Gastroesophageal sphincter (tissue), 4 donors: ENCODE data around the gene RALY. TPM values are rescaled to one million over a fixed set of nuclear protein-coding genes. Genes with fewer than 3 reads are reported as not detected.

ENCODE experiments used
- ATAC-seq: fragments of 150-250 bp; one replicate; pipeline ENCODE4 v1.9.1; 2016; ENCODE audit warnings: mild to moderate bottlenecking, moderate library complexity
- H3K27ac ChIP-seq, 4 donors: fragments of 200-600 bp; sonication (generic) in 3 of 4; 1 replicate in 3 of 4; 2 replicates in 1 of 4; pipeline ENCODE4 v1.5.1; 2016 to 2019
- H3K27me3 ChIP-seq: fragments of 200-600 bp; sonication (generic); one replicate; pipeline ENCODE4 v1.5.1; 2019
- H3K36me3 ChIP-seq, 2 donors: fragments of 200-600 bp; sonication (generic); one replicate each; pipeline ENCODE4 v1.5.1; 2019; ENCODE audit warnings: control low read depth in 1 of 2
- H3K4me1 ChIP-seq, 3 donors: fragments of 200-600 bp; sonication (generic); 1 replicate in 2 of 3; 2 replicates in 1 of 3; pipeline ENCODE4 v1.5.1; 2016 to 2019; ENCODE audit warnings: control low read depth in 2 of 3
- H3K4me3 ChIP-seq, 2 donors: fragments of 200-600 bp; sonication (generic); one replicate each; pipeline ENCODE4 v1.5.1; 2019; ENCODE audit warnings: mild to moderate bottlenecking in 1 of 2, moderate library complexity in 1 of 2
- H3K9me3 ChIP-seq, 3 donors: fragments of 200-600 bp; sonication (generic); one replicate each; pipeline ENCODE4 v1.5.1; 2017 to 2019; ENCODE audit warnings: control low read depth in 2 of 3
- EP300 ChIP-seq: sonication (generic); formaldehyde crosslinking; IDR thresholded peaks from one replicate; pipeline ENCODE4 v1.6.1; 2017; ENCODE audit warnings: antibody characterized with exemption, mild to moderate bottlenecking
- POLR2A ChIP-seq, 2 donors: fragments of 450-650 bp; IDR thresholded peaks; one replicate each; pipeline ENCODE4 v1.6.1; 2017; ENCODE audit warnings: antibody characterized with exemption in 2 of 2, mild to moderate bottlenecking in 2 of 2, moderate library complexity in 1 of 2
- POLR2AphosphoS5 ChIP-seq: sonication (generic); formaldehyde crosslinking; IDR thresholded peaks from one replicate; pipeline ENCODE4 v1.6.1; 2017; ENCODE audit warnings: antibody characterized with exemption
- WGBS, 2 donors: methylation state at CpG; one replicate each; pipeline ENCODE4 v1.1.5; 2018; ENCODE audit warnings: low coverage in 1 of 2; 5-methylcytosine and 5-hydroxymethylcytosine counted together
- total RNA-seq, 4 donors: library from RNA; depleted of rRNA; stranded (reverse); fragments of >200 nt; gene quantifications; one replicate each; pipeline ENCODE4 v1.1.0, GENCODE V29; 2016
- TF ChIP-seq, protein P1 (sequence below), 4 experiments: fragments of 200-600 bp in 2 of 4; fragments of 450-650 bp in 2 of 4; sonication (generic) in 1 of 4; IDR thresholded peaks; one replicate each; pipeline ENCODE4 v1.5.1; 2017 to 2019; ENCODE audit warnings: antibody characterized with exemption in 4 of 4, mild to moderate bottlenecking in 2 of 4, moderate library complexity in 2 of 4

The RALY gene
- total RNA-seq, 4 donors from 2014 or later: 76.6 to 124 (median 98.8) TPM

DNA sequence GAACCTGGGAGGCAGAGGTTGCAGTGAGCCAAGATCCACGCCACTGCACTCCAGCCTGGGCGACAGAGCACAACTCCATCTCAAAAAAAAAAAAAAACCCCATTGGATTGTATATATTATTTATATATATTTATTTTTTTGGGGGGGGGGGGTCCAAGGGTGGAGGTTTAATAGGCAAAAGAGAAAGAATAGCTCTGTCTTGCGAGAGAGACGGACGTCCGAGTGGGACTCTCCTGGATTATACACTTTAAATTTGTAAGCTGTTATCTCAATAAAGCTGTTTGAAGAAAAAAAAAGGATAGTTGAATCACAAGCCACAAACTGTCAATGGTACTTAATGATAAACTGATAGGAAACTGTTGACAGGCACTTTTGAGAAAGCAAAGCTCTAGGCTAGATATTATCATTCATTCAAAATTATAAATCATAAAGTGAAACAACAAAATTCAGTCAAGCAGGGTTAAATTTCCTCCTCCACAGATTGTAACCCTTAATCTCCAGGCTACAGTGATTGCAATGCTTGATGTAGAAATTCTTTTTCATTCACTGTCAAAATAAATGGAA, 98.0 kb downstream of the RALY start:
- ATAC-seq: no peak
- no peaks in the 10 kb centered on the region for H3K4me1 ChIP-seq
- H3K4me3 ChIP-seq: no peak overlapping the region
- H3K36me3 ChIP-seq: peaks cover 11 to 100% of the 10 kb centered on the region in 2 donors
- no peaks in the 10 kb centered on the region for H3K27me3 ChIP-seq
- no peak overlapping the region for H3K27ac ChIP-seq
- no peaks in the 10 kb centered on the region for H3K9me3 ChIP-seq
- TF ChIP-seq POLR2AphosphoS5 (no peak), POLR2A (IDR thresholded peaks at IDR 0.05) (no peak), EP300 (no peak)
- TF ChIP-seq, protein P1, sequence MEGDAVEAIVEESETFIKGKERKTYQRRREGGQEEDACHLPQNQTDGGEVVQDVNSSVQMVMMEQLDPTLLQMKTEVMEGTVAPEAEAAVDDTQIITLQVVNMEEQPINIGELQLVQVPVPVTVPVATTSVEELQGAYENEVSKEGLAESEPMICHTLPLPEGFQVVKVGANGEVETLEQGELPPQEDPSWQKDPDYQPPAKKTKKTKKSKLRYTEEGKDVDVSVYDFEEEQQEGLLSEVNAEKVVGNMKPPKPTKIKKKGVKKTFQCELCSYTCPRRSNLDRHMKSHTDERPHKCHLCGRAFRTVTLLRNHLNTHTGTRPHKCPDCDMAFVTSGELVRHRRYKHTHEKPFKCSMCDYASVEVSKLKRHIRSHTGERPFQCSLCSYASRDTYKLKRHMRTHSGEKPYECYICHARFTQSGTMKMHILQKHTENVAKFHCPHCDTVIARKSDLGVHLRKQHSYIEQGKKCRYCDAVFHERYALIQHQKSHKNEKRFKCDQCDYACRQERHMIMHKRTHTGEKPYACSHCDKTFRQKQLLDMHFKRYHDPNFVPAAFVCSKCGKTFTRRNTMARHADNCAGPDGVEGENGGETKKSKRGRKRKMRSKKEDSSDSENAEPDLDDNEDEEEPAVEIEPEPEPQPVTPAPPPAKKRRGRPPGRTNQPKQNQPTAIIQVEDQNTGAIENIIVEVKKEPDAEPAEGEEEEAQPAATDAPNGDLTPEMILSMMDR (IDR thresholded peaks at IDR 0.05): no peak
- WGBS, 2 donors: 89 to 92% methylated on average over 6 of the region's 6 CpGs

GRCh38 chr20:34093895-34094294, 100.2 kb downstream of the RALY start:
- no peaks in the 10 kb centered on the region for H3K27me3 ChIP-seq
- H3K4me1 ChIP-seq: no peaks in the 10 kb centered on the region
- ATAC-seq: no peak
- H3K27ac ChIP-seq: no peak overlapping the region
- TF ChIP-seq EP300 (no peak), POLR2AphosphoS5 (no peak), POLR2A (IDR thresholded peaks at IDR 0.05) (no peak)
- TF ChIP-seq, protein P1 (IDR thresholded peaks at IDR 0.05): no peak
- no peaks in the 10 kb centered on the region for H3K9me3 ChIP-seq
- 77 to 90% methylated on average over 2 of the region's 2 CpGs for WGBS, 2 donors
- peaks cover 11 to 100% of the 10 kb centered on the region in 2 donors for H3K36me3 ChIP-seq
- no peak overlapping the region for H3K4me3 ChIP-seq

DNA sequence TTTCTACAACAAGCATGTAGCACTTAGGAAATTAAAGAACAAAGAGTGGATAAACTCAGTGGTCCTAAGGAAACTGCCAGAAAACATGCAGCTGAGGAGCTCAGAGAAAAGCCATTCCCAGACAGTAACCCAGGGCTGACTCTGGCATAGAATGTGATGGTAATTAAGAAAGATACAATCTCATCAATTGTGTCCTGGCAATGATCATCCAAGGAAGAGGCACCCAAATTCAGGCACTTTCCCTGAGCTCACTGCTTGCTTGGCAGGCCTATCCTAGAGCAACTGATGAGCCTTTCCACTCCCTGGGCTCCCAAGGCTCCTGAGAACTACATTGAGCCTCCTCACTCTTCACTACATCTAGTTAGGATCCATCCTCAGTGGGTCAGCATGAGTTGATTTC, 102.1 kb downstream of the RALY start:
- no peaks in the 10 kb centered on the region for H3K27me3 ChIP-seq
- ATAC-seq: no peak
- H3K4me1 ChIP-seq: peaks cover 0 to 3% (median 0%) of the 10 kb centered on the region in 3 donors
- TF ChIP-seq POLR2A (IDR thresholded peaks at IDR 0.05) (no peak), EP300 (no peak), POLR2AphosphoS5 (no peak)
- TF ChIP-seq, protein P1 (IDR thresholded peaks at IDR 0.05): no peak
- H3K9me3 ChIP-seq: no peaks in the 10 kb centered on the region
- no peak overlapping the region for H3K27ac ChIP-seq
- no peak overlapping the region for H3K4me3 ChIP-seq
- peaks cover 11 to 100% of the 10 kb centered on the region in 2 donors for H3K36me3 ChIP-seq

DNA sequence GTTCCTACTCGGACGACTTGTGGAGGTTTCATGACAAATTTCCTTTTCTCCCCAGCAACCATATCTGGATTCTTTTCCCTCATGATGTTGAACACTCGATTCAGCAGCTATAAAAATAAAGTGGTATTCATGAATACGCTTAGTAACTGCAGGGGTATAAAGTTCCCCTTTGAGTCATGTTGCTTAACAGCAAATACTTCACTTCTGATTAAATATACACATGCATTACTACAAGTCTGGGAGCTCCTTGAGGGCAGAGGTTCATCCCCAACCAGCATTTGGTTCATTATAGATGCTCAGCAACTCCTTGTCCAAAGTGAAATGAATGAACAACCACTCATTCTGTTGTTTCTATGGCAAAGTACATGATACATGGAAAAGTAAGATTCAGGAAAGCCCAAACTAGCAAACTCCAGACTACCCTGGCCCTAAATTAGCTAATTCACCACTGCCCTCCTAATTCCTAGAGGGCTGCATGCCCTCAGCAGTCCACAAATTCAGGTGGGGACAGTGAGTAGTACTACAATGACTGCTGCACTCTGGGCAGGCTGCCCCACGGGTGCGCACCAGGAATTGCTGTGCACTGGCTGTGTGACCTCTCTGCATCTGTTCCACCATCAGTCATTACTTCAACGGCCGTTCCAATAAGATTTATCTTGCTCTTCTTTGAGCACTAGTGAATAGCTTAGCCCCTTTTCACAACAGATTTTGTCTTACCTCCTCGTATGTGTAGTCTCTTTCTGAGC, 103.2 kb downstream of the RALY start:
- Histone ChIP-seq H3K4me1 (peaks cover 0 to 8% (median 0%) of the 10 kb centered on the region in 3 donors), H3K9me3 (no peaks in the 10 kb centered on the region), H3K4me3 (no peak overlapping the region), H3K27ac (no peak overlapping the region), H3K36me3 (peaks cover 11 to 100% of the 10 kb centered on the region in 2 donors), H3K27me3 (no peaks in the 10 kb centered on the region)
- ATAC-seq: no peak
- TF ChIP-seq POLR2A (IDR thresholded peaks at IDR 0.05) (no peak), POLR2AphosphoS5 (no peak), EP300 (no peak)
- TF ChIP-seq, protein P1 (IDR thresholded peaks at IDR 0.05): no peak
- 74 to 93% methylated on average over 4 to 9 of the region's 9 CpGs for WGBS, 2 donors

DNA sequence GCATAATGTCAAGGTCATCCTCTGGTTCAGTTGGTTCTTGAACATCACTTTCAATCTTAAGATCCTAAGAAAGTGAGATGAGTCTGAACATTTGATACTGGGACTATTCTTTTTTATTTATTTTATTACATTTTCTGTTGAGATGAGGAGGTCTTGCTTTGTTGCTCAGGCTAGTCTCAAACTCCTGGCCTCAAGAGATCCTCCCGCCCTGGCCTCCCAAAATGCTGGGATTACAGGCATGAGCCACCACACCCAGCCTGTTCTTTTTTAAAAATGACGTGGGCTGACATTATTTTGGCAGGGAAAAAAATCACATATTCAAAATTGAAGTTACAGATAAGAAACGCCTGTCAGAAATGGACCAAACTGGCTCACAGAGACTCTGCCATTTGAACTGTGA, 104.9 kb downstream of the RALY start:
- Histone ChIP-seq H3K27me3 (no peaks in the 10 kb centered on the region), H3K4me1 (peaks cover 0 to 8% (median 0%) of the 10 kb centered on the region in 3 donors), H3K27ac (no peak overlapping the region), H3K9me3 (no peaks in the 10 kb centered on the region), H3K36me3 (peaks cover 11 to 100% of the 10 kb centered on the region in 2 donors), H3K4me3 (no peak overlapping the region)
- 71 to 100% methylated on average over 2 to 3 of the region's 3 CpGs for WGBS, 2 donors
- no peak for TF ChIP-seq POLR2AphosphoS5
- TF ChIP-seq, protein P1 (IDR thresholded peaks at IDR 0.05): no peak
- TF ChIP-seq POLR2A (IDR thresholded peaks at IDR 0.05): no peak
- no peak for TF ChIP-seq EP300
- ATAC-seq: no peak
